GM08714 (cell line): Measurements from ENCODE around the gene MDFIC.

Experiments
- H3K4me3 ChIP-seq: fragments of 200-500 bp; sonication (Bioruptor generic); 2 replicates; pipeline ENCODE4 v1.5.1; 2014; ENCODE audit warnings: mild to moderate bottlenecking, low read length, inconsistent platforms
- ZNF274 ChIP-seq: IDR thresholded peaks from 2 replicates; pipeline ENCODE4 v1.6.1; 2012; ENCODE audit warnings: mild to moderate bottlenecking, low read depth, low read length

The MDFIC gene

GRCh38 chr7:114953724-114954123, 31.8 kb downstream of the MDFIC start:
- H3K4me3 ChIP-seq, result no peak overlapping the region
- TF ChIP-seq ZNF274, result no peak

DNA sequence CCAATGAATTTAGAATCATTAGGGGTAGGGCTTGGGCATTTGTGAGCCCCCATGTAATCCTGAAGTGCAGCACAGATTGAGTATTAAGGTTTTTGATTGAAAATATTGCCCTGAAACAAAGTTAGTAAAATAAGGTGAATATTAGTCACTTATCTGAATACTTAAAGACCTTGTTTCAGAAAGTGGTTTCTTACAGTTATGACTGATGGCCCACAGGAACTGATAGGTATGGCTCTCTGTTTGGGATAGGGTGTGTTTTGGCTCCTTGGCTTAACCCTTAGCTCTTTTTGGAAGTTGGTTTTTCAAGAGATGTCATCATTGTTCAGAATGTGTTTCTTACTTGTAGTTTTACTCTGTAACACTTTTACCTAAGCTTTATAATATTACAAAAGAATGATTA, 34.8 kb downstream of the MDFIC start:
- no peak overlapping the region for H3K4me3 ChIP-seq
- TF ChIP-seq ZNF274, result no peak

DNA sequence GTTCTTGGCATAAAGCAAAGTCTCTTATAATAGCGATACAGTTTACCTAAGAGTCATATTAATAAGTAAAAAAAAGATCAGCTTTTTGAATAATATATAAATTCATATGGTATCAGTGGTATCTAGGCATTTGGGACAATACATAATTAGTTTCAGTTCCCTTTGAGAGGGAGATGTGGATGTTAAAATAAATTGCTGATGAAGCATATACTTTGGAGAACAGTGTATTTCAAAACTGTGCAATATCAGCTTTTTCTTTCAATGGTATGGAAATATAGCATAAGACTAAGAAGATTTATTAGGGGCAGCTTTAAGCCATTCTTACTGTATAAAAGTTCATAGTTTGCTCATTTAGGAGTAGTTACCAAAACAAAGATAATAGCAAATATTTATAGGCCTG, 35.5 kb downstream of the MDFIC start:
- H3K4me3 ChIP-seq, result no peak overlapping the region
- TF ChIP-seq ZNF274, result no peak

GRCh38 chr7:114959931-114960330, 38.0 kb downstream of the MDFIC start:
- TF ChIP-seq ZNF274, result no peak
- no peak overlapping the region for H3K4me3 ChIP-seq

- no peak overlapping the region for H3K4me3 ChIP-seq
- TF ChIP-seq ZNF274, result no peak
Measured at GRCh38 chr7:114962441-114962840, 40.5 kb downstream of the MDFIC start.

- no peak overlapping the region for H3K4me3 ChIP-seq
- no peak for TF ChIP-seq ZNF274
Measured at GRCh38 chr7:114966156-114966555, 44.3 kb downstream of the MDFIC start.

GRCh38 chr7:114969096-114969495, 47.2 kb downstream of the MDFIC start:
- no peak overlapping the region for H3K4me3 ChIP-seq
- TF ChIP-seq ZNF274, result no peak

GRCh38 chr7:114970308-114970707, 48.4 kb downstream of the MDFIC start:
- TF ChIP-seq ZNF274, result no peak
- H3K4me3 ChIP-seq, result no peak overlapping the region

GRCh38 chr7:114970732-114971131, 48.8 kb downstream of the MDFIC start:
- no peak for TF ChIP-seq ZNF274
- H3K4me3 ChIP-seq, result no peak overlapping the region

DNA sequence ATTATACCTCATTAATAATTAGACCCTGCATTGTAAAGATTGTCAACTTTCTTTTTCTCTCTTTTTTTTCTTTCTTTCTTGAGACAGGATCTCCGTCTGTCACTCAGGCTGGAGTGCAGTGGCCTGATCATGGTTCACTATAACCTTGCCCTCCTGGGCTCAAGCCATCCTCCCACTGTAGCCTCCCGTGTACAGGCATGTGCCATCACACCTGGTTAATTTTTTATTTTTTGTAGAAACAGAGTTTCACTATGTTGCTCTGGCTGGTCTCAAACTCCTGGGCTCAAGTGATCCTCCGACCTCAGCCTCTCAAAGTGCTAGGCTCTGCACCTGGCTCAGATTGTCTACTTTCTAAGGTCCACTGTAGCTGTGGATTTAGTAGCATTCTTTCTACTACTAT, 50.7 kb downstream of the MDFIC start:
- H3K4me3 ChIP-seq, result no peak overlapping the region
- TF ChIP-seq ZNF274, result no peak

DNA sequence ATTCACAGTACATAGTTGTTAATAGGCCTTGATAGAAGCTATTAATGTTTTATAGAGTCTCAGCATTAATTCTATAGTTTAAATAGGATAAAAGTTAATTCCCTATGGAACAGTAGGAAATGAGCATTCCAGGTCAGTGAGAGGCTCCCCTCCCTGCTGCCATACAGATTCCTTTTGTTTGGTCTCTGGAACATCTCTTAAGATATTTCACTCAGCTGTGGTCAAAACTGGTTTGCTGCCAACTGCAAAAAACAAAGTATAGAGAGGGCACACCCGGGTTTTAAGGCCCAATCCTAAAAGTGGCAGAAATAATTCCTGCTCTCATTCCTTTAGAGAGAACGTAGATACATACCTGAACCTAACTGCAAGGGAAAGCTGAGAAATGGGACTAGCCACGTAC, 51.3 kb downstream of the MDFIC start:
- no peak for TF ChIP-seq ZNF274
- no peak overlapping the region for H3K4me3 ChIP-seq

DNA sequence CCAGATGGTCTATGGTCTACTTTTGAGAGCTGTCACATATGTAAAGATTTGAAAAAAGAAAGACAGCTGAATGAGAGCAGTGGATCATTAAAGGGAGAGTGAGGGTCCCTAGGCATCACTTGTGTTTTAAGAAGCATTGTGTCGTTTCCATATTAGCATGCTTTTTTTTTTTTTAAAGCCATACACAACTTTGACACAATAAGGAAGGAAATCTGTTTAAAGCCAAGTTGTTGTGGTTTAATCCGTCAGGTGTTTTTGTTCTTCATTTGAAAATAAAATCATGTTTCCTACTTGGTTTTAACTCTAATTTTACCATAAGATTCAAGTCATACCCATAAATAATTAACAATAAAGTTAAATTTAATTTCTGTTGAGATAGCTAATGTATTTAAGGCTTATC, 53.5 kb downstream of the MDFIC start:
- TF ChIP-seq ZNF274, result no peak
- H3K4me3 ChIP-seq, result no peak overlapping the region

- no peak for TF ChIP-seq ZNF274
- no peak overlapping the region for H3K4me3 ChIP-seq
Measured at GRCh38 chr7:114976666-114977065, 54.8 kb downstream of the MDFIC start.

GRCh38 chr7:114977277-114977676, 55.4 kb downstream of the MDFIC start:
- no peak overlapping the region for H3K4me3 ChIP-seq
- TF ChIP-seq ZNF274, result no peak

DNA sequence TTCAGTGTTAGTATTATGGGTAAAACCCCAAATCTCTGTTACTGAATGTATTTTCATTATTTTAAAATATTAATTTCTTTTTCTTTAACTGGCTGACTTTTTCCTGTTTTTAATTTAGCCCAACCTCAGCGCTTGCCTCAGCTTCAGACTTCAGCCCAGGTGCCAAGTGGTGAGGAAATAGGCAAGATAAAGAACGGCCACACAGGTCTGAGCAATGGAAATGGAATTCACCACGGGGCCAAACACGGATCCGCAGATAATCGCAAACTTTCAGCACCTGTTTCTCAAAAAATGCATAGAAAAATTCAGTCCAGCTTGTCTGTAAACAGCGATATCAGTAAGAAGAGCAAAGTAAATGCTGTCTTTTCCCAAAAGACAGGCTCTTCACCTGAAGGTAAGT, 57.5 kb downstream of the MDFIC start:
- no peak for TF ChIP-seq ZNF274
- H3K4me3 ChIP-seq, result no peak overlapping the region

GRCh38 chr7:114979803-114980507, 58.1 kb downstream of the MDFIC start:
- no peak for TF ChIP-seq ZNF274

DNA sequence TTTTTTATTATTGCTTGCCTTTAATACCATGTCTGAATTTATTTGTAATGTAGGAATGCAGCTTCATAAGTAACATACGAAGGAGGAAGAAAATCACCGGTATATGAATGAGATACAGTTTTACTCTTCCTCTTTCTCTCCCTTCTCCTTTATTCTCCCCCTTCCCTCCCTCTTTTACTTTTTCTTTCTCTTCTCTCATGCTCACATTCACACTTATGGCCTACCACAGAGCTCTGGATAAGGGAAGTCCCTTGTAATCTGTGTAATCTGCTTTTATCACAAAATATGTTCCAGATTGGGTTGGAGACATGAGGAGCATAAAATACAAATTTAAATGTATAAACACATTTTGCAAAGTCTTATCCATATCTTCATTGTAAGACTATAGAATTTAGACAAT, 59.4 kb downstream of the MDFIC start:
- no peak overlapping the region for H3K4me3 ChIP-seq
- TF ChIP-seq ZNF274, result no peak

More at GRCh38 chr7:114979803-114980507, 58.1 kb downstream of the MDFIC start:
- no peak overlapping the region for H3K4me3 ChIP-seq
